Stimulated activated CD8-positive, alpha-beta memory T cell treated with anti-CD3 and anti-CD28 coated beads, Interleukin-15, amount 100 ng/mL, for 48 hours (primary cell): ENCODE results near the gene PSMG4.

Source experiments
- DNase-seq, 2 donors: peaks; one replicate each; pipeline ENCODE4 v3.0.0-alpha.2; 2020; ENCODE audit warnings: low read depth in 2 of 2

The PSMG4 gene

DNA sequence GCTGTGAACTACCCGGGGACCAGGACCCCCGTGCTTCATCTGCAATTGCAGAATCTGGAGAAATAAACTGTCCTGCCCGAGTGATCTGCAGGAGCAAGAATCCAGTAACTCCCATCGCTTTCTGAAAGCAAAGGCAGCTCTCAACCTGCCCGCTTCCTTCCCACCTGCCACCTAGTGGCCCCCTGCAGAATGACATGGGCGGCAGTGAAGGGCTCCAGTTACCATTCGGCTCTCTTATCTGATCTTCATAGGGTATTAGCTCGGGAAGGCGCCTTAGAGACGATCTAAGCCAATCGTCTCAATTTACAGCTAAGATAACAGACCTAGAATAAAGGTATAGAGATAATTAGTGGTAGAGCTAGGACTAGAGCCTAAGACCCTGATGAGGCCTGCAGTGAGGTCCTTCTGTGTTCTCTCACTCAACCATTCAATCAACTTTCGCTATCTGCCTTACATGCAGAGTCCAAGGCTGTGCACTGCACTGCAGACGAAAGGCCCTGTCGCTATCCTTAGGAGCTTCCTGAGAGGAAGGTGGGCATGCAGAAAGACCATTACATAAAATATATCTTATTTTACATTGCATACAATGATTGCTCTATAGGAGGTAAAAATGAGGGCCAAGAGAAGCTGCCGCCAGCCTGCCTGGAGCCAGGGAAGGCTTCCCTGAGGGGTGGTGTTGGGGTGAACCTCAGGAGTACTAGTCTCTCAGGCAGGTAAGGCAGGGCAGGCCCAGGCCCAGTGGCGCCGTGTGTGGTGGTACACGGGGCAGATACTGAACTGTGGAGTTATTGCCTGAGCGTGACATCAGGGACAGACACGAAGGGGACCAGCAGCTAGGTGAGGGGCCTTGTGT, 7.1 kb upstream of the PSMG4 start:
- peak; percentile 57 to 63 for DNase-seq

DNA sequence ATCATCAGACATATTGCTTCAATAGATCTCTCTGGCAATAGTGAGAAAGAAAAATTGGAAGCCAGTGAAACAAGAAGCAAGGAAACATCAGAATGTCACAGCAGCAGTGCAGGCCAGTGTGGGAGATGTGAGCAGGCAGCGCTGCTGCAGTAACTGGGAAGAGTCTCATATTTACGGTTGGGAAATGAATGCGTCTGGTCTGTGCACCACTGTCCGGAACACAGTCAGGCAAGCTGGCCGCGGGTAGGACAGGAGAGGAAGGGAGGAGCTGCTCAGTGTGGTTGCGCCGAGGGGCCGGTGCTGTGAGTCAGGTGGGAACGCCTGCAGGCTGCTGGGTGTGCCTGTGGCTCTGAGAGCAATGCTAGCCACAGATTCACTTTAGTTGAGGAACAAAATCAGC, 6.4 kb upstream of the PSMG4 start:
- DNase-seq, result no peak

- DNase-seq, result no peak
Measured at GRCh38 chr6:3252861-3253596, 5.7 kb upstream of the PSMG4 start.

DNA sequence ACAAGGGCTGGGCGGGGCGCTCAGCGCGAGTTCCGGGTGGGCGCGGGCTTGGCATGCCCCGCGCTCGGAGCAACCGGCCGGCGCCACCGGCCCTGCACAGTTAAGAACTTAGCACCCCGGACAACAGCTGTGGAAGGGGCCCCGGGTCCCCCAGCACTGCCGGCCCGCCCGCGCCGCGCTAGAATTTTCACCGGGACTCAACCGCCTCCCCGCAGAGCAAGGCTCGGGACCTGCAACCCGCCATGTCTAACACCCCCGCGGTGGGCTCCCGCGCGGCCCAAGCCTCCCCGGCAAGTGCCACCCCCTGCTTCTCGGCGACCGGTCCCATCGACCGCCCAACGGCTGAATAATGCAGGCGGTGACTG, 5.2 kb upstream of the PSMG4 start:
- DNase-seq, result no peak

- DNase-seq, result no peak
Measured at GRCh38 chr6:3258201-3258600, 546 bp upstream of the PSMG4 start.

DNA sequence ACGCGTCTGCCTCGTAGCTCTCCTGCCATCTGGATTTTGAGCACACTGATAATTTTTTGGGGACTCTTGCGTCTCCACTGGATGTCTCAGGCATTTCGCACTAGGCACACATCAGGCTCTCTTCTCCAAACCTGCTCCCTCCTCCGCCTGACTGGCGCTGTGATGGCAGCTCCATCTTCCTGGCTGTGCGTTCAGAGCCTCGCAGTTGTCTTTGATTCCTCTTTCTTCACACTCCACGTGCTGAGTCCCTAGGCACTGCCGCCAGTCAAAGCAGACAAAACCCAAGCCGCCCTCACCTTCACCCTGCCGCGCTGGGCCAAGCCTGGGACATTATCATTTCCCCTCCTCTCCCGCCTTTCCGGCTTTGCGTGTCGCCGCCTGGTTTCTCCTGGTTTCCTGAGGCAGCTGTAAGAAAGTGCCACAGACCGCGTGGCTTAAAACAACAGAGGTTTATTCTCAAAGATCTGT, 778 bp downstream of the PSMG4 start:
- DNase-seq, result peak in 1 of 2 donors; percentile 4

- DNase-seq, result no peak
Measured at GRCh38 chr6:3260296-3260695, 1.5 kb downstream of the PSMG4 start.

GRCh38 chr6:3260772-3261517, 2.2 kb downstream of the PSMG4 start:
- no peak for DNase-seq

DNA sequence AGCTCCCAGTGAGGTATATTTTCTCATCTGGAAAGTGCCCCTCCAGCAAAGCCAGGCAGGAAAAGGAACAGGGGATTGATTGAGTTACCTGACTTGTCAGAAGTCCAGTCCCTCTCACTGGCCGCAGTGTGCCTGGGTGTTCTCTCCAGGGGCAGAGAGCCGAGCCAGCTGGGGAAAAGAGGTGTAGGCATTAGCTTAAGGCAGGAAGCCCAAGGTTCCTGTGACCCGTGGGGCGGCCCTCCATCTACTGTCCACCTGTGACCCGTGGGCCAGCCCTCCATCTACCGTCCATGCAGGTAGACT, 2.7 kb downstream of the PSMG4 start:
- DNase-seq, result no peak

DNA sequence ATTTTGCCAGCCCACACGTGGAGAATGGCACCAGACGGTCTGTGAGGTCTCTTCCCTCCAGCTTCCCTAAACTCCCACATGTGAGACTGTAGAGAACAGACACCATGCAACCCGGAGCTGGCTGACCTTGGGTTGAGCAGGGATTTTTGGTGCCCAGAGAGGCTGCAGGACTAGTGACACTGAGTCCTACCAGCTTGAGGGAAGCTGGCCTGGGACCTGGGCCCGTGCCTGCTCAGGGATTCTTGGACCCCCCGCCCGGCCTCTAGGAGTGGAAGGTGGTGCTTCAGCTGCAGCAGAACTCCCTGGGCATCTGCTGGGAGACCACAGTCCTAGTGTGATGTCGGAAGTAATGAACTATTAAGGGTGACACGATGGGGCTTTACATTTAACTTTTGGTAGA, 3.2 kb downstream of the PSMG4 start:
- no peak for DNase-seq

GRCh38 chr6:3263096-3263495, 4.3 kb downstream of the PSMG4 start:
- DNase-seq, result no peak

DNA sequence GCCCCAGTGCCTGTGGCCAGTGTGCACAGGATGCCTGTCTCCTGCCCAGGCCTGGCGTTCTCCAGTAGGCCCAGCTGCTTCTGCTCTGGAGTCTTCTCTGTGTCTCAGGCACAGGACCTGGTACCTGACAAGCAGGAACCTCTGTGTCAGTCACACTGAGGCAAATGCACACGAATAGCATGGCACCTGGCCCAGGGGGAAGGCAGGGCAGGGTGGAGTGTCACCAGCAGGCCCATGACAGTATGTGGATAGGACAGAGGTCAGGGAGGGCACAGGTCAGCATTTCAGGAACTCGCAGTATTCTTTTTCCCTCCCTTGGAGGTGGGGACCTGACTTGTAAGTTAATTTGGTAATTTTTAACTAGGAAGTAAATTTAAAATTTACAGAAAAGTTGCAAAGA, 5.6 kb downstream of the PSMG4 start:
- DNase-seq, result no peak

- DNase-seq, result no peak
Measured at GRCh38 chr6:3265671-3266070, 6.9 kb downstream of the PSMG4 start.

DNA sequence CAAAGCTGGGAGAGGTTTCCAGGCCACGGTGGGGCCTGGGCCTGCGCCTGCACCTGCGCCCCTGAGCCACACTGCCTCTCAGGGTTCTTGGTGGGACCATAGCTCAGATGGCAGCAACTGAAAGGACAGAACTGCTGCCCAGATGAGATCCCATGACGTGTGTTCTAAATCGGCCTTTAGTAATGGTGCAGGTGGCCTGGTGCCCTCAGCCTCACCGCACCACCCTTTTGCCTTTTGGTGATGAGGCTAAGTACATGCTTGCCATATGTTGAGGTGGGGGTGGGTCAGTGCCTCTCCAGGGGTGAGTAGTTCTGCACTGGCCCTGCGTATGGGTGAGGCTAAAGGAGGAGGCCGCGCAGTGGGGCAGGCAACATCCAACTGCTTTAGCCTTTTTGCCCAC, 7.4 kb downstream of the PSMG4 start:
- DNase-seq, result no peak

DNA sequence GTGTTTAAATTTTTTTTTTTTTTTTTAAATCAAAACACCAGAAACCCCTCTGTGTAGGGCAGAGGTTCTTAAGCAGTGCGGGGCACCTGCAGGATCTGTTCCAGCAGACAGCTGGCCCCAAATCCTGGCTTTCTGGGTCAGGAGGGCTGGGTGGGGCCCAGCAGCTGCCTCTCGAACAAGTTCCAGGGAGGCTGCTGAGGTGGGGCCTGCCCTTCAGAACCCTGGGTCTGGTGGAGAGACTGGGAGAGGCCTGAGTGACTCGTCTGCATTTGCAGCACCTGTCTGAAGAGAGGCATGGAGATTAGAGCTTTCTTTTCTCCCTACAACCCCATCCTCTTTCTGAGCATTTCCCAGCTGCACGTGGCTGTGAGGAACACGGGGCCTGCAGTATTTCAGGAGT, 8.4 kb downstream of the PSMG4 start:
- DNase-seq, result no peak

GRCh38 chr6:3268680-3269079, 9.9 kb downstream of the PSMG4 start:
- DNase-seq, result no peak

- no peak for DNase-seq
Measured at GRCh38 chr6:3269281-3269975, 10.7 kb downstream of the PSMG4 start.

- DNase-seq, result no peak
Measured at GRCh38 chr6:3270258-3270657, 11.5 kb downstream of the PSMG4 start.

DNA sequence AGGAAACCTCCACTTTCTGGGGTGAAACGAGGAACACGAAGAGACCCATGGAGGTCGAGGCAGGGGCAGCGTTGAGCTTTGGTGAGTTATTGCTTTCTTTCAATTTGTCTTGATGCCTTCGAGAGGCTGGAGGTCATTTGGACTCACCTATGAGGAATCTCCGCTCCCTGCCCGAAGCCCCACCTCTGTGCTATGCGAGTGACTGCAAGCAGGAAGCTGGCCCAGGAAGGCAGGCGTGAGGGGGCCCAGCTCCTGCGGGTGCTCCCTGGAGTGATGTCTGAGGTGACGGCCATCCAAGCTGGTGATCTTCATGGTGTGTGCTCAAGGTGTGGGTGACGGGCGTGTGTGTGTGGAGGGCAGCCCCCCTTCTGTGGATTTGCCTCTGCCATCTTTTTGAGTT, 13.0 kb downstream of the PSMG4 start:
- DNase-seq, result no peak

GRCh38 chr6:3272911-3273547, 14.3 kb downstream of the PSMG4 start:
- no peak for DNase-seq

GRCh38 chr6:3273707-3274521, 15.2 kb downstream of the PSMG4 start:
- DNase-seq, result no peak
